Daoy (cell line): ENCODE data around the gene LRRC75A. TPM values are rescaled to one million over a fixed set of nuclear protein-coding genes. Genes with fewer than 3 reads are reported as not detected.
"Not testable (repeated sequence)": the region's sequence is repeated elsewhere in the genome, so short reads cannot be mapped to it uniquely, and the experiment has no call there.

Experiments
- DNase-seq: peaks from one replicate; pipeline ENCODE4 v3.0.0-alpha.2; 2015; ENCODE audit warnings: low read depth
- total RNA-seq: library from RNA; depleted of rRNA; stranded (reverse); fragments of >200 nt; shearing (Covaris generic); gene quantifications from 2 replicates; pipeline ENCODE4 v1.2.3, GENCODE V29; 2014

Gene LRRC75A
- total RNA-seq, 1 experiment from 2014 or later = 0.97 TPM

DNA sequence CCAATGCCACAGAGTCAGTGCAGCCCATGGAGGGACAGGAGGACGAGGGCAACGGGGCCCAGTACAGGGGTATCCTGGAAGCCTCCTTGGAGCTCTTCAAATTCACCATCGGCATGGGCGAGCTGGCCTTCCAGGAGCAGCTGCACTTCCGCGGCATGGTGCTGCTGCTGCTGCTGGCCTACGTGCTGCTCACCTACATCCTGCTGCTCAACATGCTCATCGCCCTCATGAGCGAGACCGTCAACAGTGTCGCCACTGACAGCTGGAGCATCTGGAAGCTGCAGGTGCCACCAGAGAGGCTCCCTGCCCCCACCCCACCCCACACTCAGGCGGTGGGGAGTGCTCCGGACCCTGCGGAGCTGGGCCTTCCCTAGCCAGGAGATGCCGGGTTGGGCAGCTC lies 60.0 kb downstream of the LRRC75A start:
- no peak for DNase-seq

DNA sequence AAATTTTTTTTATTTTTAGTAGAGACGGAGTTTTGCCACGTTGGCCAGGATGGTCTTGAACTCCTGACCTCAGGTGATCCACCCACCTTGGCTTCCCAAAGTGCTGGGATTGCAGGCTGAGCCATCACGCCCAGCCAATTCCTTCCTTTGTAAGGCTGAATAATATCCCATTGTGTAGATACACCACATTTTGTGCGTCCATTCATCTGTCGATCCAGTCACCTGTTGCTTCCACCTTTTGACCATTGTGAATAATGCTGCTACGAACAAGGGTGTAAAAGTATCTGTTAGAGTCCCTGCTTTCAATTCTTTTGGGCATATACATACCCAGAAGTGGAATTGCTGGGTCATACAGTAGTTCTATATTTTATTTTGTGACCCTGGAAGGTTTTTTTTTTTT lies 61.3 kb downstream of the LRRC75A start:
- DNase-seq = no peak

DNA sequence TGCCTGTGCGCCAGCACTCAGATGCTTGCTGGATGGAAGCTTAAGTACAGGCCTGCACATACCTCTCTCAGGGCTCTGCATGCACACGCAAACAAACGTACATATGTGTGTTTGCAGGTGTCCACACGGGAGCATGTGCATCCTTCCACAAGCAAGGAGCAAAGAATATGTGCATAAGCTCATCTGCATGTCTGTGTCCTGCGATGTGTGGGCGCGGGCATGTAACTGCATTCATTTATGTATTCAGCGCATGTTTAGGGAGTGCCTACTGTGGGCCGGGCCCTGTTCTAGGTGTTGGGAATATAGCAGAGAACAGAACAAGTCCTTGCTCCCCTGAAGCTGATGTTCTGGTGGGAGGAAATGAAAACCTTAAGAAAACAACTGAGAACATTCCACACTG lies 62.9 kb downstream of the LRRC75A start:
- no peak for DNase-seq

DNA sequence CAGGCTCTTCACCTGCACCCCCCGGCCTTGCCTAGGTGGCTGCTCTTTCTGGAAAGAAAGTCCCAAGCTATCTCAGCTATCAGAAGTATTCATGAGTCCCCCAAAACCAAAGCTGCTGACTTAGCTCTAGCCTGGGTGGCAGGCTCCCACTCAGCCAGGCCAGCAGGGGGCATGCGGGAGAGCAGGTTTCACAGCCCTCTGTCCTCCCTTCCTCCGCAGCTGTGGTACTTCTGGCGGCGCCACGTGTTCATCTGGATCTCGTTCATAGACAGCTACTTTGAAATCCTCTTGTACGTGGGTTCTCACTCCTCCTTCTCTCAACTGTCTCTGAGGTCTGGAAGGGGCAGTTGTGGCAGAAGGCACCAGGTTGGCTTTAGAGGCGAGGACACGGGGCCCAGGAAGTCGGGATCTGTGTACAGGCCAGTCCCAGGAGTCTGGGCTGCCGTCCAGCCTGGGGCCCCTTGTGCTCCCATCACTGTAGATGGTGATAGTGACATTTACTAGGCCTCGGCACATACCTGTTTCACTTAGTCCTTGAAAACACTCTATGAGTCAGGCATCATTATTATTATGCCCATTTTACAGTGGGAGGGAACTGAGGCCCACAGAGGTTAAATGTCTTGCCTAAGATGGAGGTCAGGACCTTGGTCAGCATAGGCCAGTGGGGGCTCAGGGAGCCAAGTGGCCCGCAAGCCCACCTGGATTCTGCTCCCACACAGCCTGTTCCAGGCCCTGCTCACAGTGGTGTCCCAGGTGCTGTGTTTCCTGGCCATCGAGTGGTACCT lies 63.7 kb downstream of the LRRC75A start:
- peak; percentile 78 for DNase-seq

DNA sequence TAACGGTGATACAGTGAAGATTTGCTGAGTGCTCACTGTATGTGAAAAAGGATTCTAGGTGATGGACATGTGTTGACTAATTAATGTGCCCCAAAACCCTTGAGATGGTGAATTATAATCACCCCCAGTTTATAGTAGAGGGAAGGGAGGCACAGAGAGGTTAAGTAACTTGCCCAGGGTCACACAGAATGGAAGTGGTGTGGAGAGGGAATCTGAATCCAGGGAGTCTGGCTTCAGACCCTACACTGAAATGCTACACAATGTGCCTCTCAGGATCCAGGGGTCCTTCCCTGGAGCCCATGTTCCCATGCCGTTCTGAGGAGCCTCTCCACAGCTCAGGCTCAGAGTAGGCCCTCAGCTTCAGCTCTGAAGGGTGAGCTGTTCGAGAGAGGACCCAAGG lies 65.0 kb downstream of the LRRC75A start:
- DNase-seq = no peak

DNA sequence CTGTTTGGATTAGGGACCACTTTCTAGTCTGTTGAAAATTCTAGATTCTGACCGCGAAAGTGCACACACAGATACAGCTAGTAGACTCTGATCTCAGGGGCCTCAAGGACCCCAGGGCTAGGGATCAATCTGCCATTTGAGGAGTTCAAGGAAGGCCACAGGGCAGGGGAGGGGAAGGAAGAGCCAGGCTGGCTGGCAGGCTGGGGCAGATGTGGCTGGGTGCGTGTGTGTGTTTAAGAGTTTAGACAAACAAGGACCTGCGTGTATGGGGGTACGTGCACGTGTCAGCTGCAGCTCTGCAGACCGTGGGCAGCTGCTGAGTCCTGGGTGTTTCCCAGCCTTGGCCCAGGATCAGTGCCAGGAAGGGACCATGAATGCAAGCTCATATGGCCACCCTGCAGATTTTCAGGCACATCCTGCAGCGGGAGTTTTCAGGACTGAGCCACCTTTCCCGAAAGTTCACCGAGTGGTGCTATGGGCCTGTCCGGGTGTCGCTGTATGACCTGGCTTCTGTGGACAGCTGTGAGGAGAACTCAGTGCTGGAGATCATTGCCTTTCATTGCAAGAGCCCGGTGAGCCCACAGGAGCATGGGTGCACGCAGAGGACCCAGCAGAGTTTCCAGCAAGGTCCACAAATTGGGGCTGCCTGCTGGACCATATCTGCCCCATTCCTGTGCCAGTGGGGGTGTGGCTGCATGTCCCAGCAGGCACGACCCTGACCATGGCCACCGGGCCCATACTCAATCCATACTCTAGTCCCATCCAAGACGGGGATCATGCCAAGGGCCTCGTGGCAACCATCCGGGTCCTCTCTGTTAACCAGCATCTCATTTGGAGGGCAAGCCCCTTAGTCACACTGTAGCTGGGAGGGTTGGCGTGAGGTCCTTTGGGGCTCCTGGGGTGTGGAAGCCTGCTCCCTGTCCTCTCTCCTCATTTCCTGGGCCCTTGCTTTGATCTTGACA lies 66.0 kb downstream of the LRRC75A start:
- no peak for DNase-seq

DNA sequence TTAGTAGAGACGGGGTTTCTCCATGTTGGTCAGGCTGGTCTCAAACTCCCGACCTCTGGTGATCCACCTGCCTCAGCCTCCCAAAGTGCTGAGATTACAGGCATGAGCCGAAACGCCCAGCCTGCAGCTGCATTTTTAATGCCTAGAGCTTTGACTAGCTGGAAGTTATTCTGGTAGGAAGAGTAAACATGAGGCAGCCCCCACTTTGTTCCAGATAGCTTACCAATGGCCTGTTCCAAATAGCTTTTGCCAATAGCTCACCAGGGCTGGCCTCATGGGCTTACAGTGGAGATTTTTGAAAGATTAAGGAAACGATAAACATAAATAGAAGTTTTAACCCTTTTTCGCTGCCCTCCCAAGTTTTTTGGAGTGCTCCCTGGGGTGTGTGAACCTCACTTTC lies 66.8 kb downstream of the LRRC75A start:
- no peak for DNase-seq

DNA sequence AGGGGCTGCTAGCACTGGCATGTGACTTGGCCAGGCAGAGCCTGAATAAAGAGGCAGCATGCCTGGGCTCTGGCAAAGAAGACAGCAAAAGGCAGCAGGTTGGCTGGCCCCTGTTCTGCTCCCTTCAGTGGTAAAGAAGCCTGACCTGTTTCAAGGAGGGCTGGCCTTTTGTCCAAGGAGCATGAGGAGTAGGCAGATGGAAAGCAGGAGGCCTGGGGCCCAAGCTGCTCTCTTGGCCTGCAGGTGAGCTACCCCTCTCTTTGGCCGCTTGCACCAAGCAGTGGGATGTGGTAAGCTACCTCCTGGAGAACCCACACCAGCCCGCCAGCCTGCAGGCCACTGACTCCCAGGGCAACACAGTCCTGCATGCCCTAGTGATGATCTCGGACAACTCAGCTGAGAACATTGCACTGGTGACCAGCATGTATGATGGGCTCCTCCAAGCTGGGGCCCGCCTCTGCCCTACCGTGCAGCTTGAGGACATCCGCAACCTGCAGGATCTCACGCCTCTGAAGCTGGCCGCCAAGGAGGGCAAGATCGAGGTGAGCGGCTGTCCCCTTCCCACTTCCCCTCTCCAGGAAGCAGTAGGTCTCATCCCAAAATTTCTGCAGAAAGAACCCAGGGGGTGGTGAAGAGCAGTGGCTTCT lies 68.6 kb downstream of the LRRC75A start:
- no peak for DNase-seq

DNA sequence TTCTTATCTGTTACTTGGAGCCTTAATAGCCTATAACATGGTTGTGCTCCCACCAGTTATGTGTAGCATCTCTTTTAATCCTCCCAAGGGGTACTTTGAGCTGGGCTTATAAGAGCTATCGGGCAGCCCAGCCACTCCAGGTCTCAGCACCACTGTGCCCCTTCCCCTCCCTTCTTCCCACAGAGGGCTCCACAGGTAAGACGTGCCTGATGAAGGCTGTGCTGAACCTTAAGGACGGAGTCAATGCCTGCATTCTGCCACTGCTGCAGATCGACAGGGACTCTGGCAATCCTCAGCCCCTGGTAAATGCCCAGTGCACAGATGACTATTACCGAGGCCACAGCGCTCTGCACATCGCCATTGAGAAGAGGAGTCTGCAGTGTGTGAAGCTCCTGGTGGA lies 69.6 kb downstream of the LRRC75A start:
- DNase-seq = no peak

DNA sequence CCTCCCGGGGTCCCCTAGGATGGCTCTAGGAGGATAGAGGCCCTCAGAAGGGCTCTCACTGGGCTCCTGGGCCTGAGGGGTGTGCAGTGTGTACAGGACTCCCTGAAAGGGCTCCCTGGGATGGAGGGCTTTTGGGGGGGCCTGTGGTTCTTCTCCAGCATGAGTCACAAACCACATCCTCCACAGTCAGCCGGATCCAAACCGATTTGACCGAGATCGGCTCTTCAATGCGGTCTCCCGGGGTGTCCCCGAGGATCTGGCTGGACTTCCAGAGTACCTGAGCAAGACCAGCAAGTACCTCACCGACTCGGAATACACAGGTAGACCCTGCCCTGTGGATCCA lies 72.1 kb downstream of the LRRC75A start:
- DNase-seq = peak; percentile 93

DNA sequence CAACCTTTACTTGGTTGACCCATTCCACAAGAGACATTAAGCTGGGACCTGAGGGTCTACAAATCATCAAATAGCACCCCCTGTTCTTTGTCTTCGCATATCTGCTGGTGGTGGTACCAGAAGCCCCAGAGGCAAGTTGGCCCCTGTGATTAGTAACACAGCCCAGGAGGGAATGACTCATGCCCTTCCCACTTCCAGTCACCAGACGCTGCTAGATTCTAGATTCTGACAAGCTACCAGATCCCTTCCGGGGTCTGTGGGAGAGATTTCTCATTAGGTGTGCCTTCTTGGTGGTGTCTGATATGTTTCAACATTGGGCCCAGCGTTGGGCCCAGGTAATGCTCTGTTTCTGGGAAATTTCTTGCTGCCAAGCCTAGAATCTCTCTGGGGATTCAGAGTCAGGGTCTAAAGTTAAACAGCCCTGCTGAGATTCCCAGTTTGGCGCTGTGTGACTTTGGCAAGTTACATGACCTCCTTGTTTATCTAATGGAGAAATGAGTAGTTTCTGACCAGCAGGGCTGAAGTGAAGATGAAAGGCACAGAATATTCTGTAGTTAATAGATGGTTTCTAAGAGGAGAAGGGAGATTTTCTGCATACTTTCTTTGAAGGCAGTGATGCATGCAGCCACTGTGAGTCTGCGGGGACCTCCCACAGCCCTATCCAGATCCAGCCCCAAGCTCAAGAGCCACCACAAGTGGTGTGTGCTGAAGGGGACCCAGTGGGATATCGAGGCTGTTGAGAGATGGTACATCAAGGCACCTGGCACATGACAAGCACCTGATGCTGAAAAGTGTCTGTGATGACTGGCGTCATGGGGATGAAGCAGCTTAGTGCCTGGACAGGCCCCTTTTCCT lies 72.7 kb downstream of the LRRC75A start:
- DNase-seq = peak; percentile 94

DNA sequence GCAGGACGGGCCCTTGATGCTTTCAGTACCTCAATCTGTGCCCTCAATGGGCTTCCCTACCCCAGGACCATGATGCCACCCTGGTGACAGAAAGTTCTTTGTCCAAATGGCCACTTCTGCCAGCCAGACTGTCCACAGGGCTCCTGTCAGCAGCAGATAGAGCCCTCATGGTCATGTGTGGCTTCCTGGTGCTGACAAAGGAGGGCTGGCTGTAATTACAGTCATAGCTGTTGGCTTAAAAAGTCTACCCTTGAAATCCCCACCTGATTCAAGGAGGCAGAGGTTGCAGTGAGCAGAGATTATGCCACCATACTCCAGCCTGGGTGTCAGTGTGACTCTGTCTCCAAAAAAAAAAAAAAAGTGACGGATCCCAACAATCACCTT lies 73.3 kb downstream of the LRRC75A start:
- no peak for DNase-seq

DNA sequence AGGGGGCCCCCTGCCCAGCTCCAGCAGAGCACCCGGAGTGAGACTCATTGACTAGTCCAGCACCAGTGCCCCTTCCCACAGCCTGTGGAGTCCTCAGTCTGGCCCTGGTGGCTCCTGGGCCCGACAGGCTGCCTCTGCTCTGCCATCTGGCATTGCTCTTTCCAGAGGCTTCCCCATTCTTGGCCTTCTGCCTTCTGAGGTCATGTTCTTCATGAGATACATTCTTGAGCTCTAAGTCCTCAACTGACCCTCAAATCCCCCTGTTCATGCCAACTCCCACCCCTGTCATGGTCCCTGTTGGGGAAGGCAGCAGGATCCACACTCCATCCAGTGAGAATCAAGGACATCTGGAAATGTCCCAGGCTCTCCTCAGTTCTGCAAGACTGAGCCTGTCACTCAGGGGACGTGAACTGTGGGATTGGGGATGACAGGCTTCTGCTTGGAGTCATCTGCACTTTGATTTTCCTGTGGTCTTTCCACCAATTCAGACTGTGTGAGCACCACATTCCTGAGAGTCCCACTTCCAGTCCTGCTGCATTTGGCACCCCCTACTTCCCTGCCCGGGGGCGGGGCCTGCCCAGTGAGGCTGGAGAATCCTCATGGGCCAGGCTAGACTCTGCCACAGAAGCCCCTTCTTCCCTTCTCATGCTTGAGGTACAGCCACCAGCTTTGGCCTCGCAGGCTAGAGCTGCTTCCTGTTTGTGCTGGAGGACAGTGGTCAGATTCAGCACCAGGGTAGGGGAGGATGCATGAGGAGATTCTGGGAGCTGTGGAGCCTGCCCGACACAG lies 73.9 kb downstream of the LRRC75A start:
- DNase-seq = peak; percentile 69

DNA sequence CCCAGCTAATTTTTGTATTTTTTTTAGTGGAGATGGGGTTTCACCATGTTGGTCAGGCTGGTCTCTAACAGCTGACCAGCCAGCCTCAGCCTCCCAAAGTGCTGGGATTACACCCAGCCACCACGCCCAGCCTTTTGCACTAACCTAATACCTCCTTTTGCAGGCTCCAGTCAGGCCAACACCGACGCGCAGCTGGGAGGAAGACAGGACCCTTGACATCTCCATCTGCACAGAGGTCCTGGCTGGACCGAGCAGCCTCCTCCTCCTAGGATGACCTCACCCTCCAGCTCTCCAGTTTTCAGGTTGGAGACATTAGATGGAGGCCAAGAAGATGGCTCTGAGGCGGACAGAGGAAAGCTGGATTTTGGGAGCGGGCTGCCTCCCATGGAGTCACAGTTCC lies 74.6 kb downstream of the LRRC75A start:
- DNase-seq = no peak

DNA sequence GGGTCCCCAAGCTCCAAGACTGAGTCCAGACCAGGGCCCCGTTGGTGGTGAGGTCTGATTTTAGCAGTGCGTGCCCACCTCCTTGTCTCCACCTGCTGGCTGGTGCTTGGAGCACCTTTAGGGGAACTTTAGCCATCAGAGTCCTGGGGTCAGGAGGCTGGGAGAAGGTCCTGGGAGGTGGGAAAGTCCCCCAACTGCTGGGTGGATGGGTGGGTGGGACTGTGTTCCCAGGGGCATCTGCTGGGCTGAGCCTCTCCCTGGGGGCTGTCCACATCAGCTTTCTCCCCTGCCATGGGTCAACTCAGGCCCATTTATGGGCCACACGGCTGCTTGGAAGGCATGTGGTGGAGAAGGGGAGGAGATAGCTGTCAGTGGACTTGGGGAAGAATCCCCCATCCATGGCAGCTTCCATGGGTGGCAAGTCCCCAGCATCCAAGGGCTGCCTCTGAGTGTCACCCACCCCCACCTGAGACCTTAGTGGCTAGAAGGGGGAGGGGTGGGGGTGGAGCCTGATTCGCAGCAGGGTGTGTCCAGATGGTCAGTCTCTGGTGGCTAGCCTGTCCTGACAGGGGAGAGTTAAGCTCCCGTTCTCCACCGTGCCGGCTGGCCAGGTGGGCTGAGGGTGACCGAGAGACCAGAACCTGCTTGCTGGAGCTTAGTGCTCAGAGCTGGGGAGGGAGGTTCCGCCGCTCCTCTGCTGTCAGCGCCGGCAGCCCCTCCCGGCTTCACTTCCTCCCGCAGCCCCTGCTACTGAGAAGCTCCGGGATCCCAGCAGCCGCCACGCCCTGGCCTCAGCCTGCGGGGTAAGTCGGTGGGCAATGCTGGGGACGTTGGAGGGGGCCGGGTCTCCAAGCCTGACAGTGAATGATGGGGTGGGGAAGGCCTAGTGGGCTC lies 76.7 kb downstream of the LRRC75A start, which contains the start of gene TRPV2:
TSS of gene TRPV2 (plus strand) at position 541 of the 894 bp plus-strand sequence. CDS start 2,098 bp downstream, outside the sequence.
- no peak for DNase-seq

DNA sequence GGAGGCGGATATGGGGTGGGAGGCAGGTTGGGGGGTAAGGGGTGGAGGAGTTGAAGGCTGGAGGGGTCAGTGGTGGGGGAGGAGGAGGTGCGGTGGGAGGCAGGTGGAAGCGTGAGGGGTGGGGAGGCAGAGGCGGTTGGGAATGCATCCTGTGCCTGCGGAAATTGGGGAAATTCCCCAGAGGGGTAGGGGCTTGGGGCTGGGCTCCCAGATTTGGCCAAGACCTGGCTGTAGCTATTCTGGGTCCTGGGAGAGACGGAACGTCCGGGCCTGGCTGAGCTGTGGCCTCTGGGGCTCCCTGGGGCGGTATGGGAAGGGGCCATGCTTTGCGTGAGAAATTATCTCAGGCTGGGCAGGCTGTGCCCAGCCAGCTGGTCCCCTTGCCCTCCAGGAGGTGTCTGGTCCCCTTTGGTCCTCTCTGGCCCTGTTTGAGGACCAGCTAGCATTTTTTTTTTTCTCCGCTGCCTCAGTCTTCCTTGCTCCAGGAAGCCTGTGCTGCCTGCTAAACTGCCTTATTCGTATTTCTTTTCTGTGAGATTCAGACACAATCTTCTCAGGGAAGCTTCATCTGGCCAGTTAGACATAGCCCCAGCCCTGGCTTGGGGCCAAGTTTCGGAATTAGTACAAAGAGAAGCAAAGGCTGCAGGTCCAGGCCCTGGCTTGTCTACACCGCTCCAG lies 83.9 kb downstream of the LRRC75A start:
- DNase-seq = peak; percentile 57

DNA sequence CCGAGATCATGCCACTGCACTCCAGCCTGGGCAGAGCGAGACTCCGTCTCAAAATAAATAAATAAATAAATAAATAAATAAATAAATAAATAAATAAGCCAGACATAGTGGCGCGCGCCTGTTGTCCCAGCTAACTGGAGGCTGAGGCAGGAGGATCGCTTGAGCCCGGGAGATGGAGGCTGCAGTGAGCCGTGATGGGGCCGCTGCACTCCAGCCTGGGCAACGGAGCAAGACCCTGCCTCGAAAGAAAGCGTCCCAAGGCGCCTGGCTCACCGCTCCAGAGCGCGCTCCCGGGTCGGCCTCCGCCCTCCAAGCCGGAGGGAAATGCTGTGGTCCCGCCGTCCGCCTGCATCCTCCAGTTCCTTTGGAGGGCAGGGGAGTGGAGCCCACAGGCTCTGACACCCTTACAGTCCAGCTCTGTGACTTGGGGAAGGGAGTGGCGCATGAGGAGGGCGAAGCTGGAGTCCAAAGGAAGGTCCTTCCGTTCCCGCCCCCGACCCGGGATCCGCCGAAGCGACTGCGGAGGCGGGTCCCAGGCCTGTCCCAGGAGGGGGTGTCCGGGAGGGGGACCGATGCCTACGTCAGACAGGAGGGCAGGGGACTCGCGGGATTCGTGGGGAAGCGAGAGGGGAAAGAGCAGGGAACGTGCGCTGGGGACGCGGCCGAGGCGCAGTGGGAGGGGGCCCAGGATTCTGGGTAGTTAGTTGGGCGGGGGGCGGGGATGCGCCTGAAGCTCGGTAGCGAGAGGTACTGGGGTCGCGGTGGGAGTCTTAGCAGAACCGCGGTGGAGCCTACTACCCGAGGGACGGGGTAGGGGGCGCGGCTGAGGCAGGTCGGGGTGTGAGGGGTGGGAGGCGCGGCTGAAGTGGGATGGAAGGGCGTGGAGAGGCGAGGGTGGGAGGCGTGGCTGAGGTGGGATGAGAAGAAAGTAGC lies 85.0 kb downstream of the LRRC75A start:
- DNase-seq = peak; percentile 40

DNA sequence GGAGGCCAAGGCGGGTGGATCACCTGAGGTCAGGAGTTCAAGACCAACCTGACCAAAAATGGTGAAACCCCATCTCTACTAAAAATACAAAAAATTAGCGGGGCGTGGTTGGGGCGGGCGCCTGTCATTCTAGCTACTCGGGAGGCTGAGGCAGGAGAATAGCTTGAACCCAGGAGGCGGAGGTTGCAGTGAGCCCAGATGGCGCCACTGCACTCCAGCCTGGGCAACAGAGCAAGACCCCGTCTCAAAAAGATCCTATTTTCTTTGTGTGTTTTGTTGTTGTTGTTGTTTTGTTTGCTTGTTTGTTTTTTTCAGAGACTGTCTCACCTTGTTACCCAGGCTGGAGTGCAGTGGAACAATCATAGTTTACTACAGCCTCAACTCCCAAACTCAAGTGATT lies 88.1 kb downstream of the LRRC75A start:
- not testable (repeated sequence) for DNase-seq
